Ovary (tissue), 9 donors: Measurements from ENCODE around the gene PEPD. TPM values are rescaled to one million over a fixed set of nuclear protein-coding genes. Genes with fewer than 3 reads are reported as not detected.

Experiments
- DNase-seq, 5 donors: peaks; one replicate each; pipeline ENCODE4 v3.0.0-alpha.2; 2019 to 2020
- H3K27ac ChIP-seq, 2 donors: fragments of 200-600 bp; one replicate each; pipeline versions ENCODE4 v1.5.1 to v1.8.0; 2019 to 2022
- H3K27me3 ChIP-seq: fragments of 200-600 bp; one replicate; pipeline ENCODE4 v1.8.0; 2022
- H3K36me3 ChIP-seq: fragments of 200-600 bp; sonication (generic); one replicate; pipeline ENCODE4 v1.5.1; 2019
- H3K4me1 ChIP-seq: one replicate; pipeline ENCODE4 v1.8.1; 2013; ENCODE audit warnings: mild to moderate bottlenecking, moderate library complexity; ENCODE audit not compliant: insufficient read depth
- H3K4me3 ChIP-seq: fragments of 200-600 bp; sonication (generic); one replicate; pipeline ENCODE4 v1.5.1; 2017
- H3K9me3 ChIP-seq, 2 donors: fragments of 200-600 bp in 1 of 2; sonication (generic) in 1 of 2; one replicate each; pipeline versions ENCODE4 v1.5.1 to v1.8.1; 2013 to 2019; ENCODE audit warnings: mild to moderate bottlenecking in 1 of 2, moderate library complexity in 1 of 2
- EP300 ChIP-seq: sonication (generic); formaldehyde crosslinking; IDR thresholded peaks from one replicate; pipeline ENCODE4 v1.6.1; 2017; ENCODE audit warnings: antibody characterized with exemption
- POLR2A ChIP-seq: fragments of 450-650 bp; IDR thresholded peaks from one replicate; pipeline ENCODE4 v1.6.1; 2017; ENCODE audit warnings: antibody characterized with exemption, mild to moderate bottlenecking, moderate library complexity
- WGBS, 3 donors: extraction: QIAGEN DNeasy Blood & Tissue Kit in 1 of 3; methylation state at CpG; one replicate each; pipeline versions ENCODE4 v1.1.5 to v1.1.7; 2013 to 2017; 5-methylcytosine and 5-hydroxymethylcytosine counted together
- intact Hi-C, 4 donors: fragments of 100-400 bp; cut with DNase I; formaldehyde crosslinking; loops; one replicate each; pipeline versions ENCODE4 v1.11.0 to v1.15.1; 2022 to 2023
- polyA plus RNA-seq, 2 donors: library from polyadenylated mRNA; stranded (reverse); fragments of 200-250 nt in 1 of 2; fragments of 350-450 nt in 1 of 2; fragmentation: Illumina TruSeq in 1 of 2; extraction: RNeasy Lipid Tissue Mini Kit (QIAGEN cat#74804) in 1 of 2; gene quantifications; one replicate each; pipeline ENCODE4 v1.2.3, GENCODE V29; 2013 to 2014
- total RNA-seq, 7 donors: library from RNA; depleted of rRNA in 2 of 7; stranded (reverse); fragments of >200 nt in 2 of 7; fragmentation: NEBNext Ultra II Directional in 3 of 7; extraction: Animal tissue kit (Norgen Biotek cat#: 25700) in 3 of 7; gene quantifications; one replicate each; pipeline versions ENCODE4 v1.1.0 to v1.2.4, GENCODE V29; 2016 to 2023
- TF ChIP-seq, protein P1 (sequence below), 3 donors: fragments of 450-650 bp in 2 of 3; fragments of 200-600 bp in 1 of 3; IDR thresholded peaks; one replicate each; pipeline versions ENCODE4 v1.5.1 to v1.8.0; 2016 to 2022; ENCODE audit warnings: antibody characterized with exemption in 3 of 3, mild to moderate bottlenecking in 1 of 3
- donor health status: DM: no; HTN: no; CAD: no; lungs with moderate emphysema.
- donor health status: DM: no; HTN: no; CAD: no.
- donor health status: Bipolar disorder and iron deficiency.
- donor health status: DM: yes; HTN: yes; CAD: no.
- donor health status: DM: no; HTN: no; CAD: no.
- donor health status: DM: yes; HTN: yes; CAD: no.

Gene PEPD
- total and polyA plus RNA-seq, 9 donors, result 38.7 to 66.9 (median 58.9) TPM

DNA sequence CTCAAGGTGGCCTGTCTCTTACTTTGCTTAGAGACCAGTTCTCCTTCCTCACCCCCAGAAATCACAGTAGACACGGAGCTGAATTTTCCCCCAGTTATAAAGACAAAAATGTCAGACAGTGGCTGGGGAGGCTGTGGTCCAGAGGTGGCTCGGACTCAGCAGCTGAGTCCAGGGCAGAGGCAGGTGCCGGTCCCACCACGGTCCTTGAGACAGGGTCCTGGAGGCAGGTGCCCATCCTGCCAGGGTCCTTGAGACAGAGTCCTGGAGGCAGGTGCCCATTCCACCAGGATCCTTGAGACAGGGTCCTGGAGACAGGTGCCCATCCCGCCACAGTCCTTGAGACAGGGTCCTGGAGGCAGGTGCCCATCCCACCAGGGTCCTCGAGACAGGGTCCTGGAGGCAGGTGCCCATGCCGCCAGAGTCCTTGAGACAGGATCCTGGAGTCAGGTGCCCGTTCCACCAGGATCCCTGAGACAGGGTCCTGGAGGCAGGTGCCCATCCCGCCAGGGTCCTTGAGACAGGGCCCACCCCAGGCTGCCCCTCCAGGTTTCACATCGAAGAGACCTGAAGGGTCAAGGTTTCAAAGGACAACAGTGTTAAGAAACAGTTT lies 23.1 kb downstream of the PEPD start:
- no peak for TF ChIP-seq EP300
- TF ChIP-seq POLR2A, result no peak
- TF ChIP-seq, protein P1, sequence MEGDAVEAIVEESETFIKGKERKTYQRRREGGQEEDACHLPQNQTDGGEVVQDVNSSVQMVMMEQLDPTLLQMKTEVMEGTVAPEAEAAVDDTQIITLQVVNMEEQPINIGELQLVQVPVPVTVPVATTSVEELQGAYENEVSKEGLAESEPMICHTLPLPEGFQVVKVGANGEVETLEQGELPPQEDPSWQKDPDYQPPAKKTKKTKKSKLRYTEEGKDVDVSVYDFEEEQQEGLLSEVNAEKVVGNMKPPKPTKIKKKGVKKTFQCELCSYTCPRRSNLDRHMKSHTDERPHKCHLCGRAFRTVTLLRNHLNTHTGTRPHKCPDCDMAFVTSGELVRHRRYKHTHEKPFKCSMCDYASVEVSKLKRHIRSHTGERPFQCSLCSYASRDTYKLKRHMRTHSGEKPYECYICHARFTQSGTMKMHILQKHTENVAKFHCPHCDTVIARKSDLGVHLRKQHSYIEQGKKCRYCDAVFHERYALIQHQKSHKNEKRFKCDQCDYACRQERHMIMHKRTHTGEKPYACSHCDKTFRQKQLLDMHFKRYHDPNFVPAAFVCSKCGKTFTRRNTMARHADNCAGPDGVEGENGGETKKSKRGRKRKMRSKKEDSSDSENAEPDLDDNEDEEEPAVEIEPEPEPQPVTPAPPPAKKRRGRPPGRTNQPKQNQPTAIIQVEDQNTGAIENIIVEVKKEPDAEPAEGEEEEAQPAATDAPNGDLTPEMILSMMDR (IDR thresholded peaks at IDR 0.05), result no peak
- WGBS, 3 donors, result 92 to 93% (median 92%) methylated on average over 10 of the region's 10 CpGs
- H3K9me3 ChIP-seq, result no peaks in the 10 kb centered on the region

DNA sequence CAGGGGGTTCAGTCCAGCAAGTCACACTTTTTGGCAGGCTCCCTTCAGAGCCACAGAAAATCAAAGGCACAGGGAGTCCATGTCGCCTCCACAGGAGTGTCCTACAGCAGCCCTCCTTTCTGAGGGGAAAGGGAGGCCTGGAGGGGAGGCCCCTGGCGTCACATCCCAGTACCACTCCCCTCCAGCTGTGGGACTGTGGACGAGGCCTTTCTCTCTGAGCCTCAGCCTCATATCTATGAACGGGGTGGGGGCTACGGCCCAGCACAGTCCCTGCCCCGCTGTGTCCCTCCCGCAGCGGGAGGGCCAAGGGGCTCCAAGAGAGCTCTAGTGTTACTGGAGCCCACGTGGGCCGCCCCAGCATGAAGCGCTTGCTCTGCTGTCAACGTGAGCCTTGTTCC lies 23.8 kb downstream of the PEPD start:
- no peaks in the 10 kb centered on the region for H3K27me3 ChIP-seq
- no peaks in the 10 kb centered on the region for H3K9me3 ChIP-seq
- no peaks in the 10 kb centered on the region for H3K36me3 ChIP-seq
- WGBS, 3 donors, result 91 to 96% (median 93%) methylated on average over 11 to 12 of the region's 12 CpGs
- TF ChIP-seq POLR2A (no peak), EP300 (no peak)
- TF ChIP-seq, protein P1 (IDR thresholded peaks at IDR 0.05), result no peak
- no peak for DNase-seq
- intact Hi-C loops, result no loop called here
- no peak overlapping the region for H3K27ac ChIP-seq
- no peak overlapping the region for H3K4me3 ChIP-seq
- no peaks in the 10 kb centered on the region for H3K4me1 ChIP-seq

More for the DNA sequence above, 23.1 kb downstream of the PEPD start:
- Histone ChIP-seq H3K27ac (no peak overlapping the region), H3K27me3 (no peaks in the 10 kb centered on the region), H3K36me3 (no peaks in the 10 kb centered on the region), H3K4me3 (no peak overlapping the region), H3K4me1 (no peaks in the 10 kb centered on the region)
- intact Hi-C loops, result no loop called here
- no peak for DNase-seq

DNA sequence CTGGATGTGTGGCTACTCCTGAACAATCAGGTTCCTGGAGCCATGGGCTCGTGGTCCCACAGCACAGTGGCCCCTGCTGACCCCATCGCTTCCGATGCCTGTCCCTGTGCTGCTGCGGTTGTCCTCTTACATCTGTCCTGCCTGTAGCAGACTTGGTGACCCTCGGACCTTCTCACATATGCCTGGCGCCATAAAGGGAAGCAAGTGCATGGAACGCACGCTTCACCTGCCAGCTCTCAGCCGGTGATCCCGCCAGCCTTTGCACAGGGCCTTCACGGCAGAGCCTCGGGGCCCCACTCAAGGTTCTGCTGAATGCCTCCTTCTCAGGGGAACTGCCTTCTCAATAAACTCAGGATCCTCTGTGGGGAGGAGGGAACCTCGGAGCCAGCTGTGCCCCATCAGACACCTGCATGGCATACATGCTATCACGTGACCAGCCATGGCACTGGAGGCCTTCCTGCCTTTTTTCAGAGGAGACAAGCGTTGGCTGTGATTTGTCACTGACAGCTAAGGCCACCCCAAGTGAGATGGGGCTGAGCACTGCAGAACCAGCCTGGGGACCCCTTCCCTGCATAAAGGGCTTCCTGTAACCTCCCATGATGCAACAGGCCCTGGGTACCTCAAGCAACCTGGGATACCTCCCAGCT lies 24.3 kb downstream of the PEPD start:
- TF ChIP-seq EP300 (no peak), POLR2A (no peak)
- TF ChIP-seq, protein P1 (IDR thresholded peaks at IDR 0.05), result no peak
- H3K27ac ChIP-seq, result no peak overlapping the region

DNA sequence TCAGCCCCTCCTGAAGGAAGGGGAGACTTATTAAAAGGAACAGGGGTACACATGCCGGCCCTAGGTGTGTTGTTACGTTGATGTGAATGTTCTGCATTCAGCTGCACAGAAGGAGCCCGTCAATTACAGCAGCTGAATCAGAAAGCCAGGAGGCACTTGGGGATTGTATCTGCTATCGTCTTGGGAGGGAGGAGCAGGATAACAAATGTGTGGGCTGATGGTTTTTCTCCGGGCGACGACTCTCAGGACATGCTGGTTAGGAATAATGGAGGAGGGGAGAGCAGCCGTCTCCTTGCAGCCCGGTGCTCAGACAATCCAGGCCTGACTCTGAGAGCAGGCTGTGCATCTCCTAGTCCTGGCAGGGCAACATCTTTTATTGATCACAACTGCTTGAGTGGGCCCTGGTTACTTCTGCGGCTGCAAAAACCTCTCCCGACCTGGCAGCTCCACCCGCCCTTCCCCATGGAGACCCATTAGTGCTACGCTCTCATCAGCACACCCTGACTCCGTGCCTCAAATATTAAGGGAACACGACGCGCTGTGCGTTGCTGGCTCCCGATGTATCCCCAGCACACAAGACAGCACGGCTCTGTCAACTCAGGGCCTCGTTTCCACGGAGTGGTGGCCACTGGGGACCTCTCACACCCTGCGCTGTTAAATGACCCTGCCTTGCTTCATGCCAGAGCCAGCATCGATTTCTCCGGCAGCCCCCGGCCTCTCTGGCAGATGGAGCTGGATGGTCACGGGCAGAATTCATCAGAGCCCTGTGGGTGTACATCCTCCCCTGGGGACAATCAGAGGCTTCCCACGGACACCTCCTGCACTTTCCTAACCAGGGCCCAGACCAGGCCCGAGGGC lies 25.3 kb downstream of the PEPD start:
- 62 to 67% (median 66%) methylated on average over 29 of the region's 29 CpGs for WGBS, 3 donors
- TF ChIP-seq, protein P1 (IDR thresholded peaks at IDR 0.05), result no peak
- no peak for TF ChIP-seq EP300
- TF ChIP-seq POLR2A, result no peak

More for the DNA sequence above, 24.3 kb downstream of the PEPD start:
- no peaks in the 10 kb centered on the region for H3K9me3 ChIP-seq
- no peaks in the 10 kb centered on the region for H3K4me1 ChIP-seq
- intact Hi-C loops, result no loop called here
- WGBS, 3 donors, result 89 to 93% (median 91%) methylated on average over 15 of the region's 15 CpGs
- no peak for DNase-seq
- no peaks in the 10 kb centered on the region for H3K27me3 ChIP-seq
- H3K4me3 ChIP-seq, result no peak overlapping the region
- no peaks in the 10 kb centered on the region for H3K36me3 ChIP-seq

More for the DNA sequence above, 25.3 kb downstream of the PEPD start:
- Histone ChIP-seq H3K27me3 (no peaks in the 10 kb centered on the region), H3K9me3 (no peaks in the 10 kb centered on the region), H3K4me3 (no peak overlapping the region), H3K36me3 (no peaks in the 10 kb centered on the region), H3K27ac (no peak overlapping the region), H3K4me1 (no peaks in the 10 kb centered on the region)
- DNase-seq, result no peak
- intact Hi-C loops, result no loop called here
